Psoas muscle (tissue), 8 donors: ENCODE measurements around the gene FILIP1. TPM values are rescaled to one million over a fixed set of nuclear protein-coding genes. Genes with fewer than 3 reads are reported as not detected.

Source experiments
- ATAC-seq, 4 donors: fragments of 200-7000 bp; cut with Tn5 transposase; one replicate each; pipeline ENCODE4 v1.9.1; 2020; ENCODE audit warnings: moderate library complexity in 3 of 4, mild to moderate bottlenecking in 2 of 4
- DNase-seq, 2 donors: peaks; one replicate each; pipeline ENCODE4 v3.0.0-alpha.2; 2020
- H3K27ac ChIP-seq: fragments of 200-600 bp; one replicate; pipeline ENCODE4 v1.8.0; 2022
- H3K27me3 ChIP-seq, 3 donors: fragments of 200-600 bp in 1 of 3; one replicate each; pipeline versions ENCODE4 v1.6.1 to v1.8.0; 2013 to 2022; ENCODE audit warnings: low read length in 2 of 3, mild to moderate bottlenecking in 2 of 3, moderate library complexity in 1 of 3; ENCODE audit not compliant: insufficient read depth in 3 of 3
- H3K36me3 ChIP-seq, 2 donors: fragments of 200-600 bp in 1 of 2; one replicate each; pipeline versions ENCODE4 v1.6.1 to v1.8.0; 2013 to 2022; ENCODE audit warnings: low read depth in 1 of 2, mild to moderate bottlenecking in 1 of 2, moderate library complexity in 1 of 2; ENCODE audit not compliant: insufficient read depth in 1 of 2
- H3K4me1 ChIP-seq: fragments of 200-600 bp; one replicate; pipeline ENCODE4 v1.8.0; 2022
- H3K4me3 ChIP-seq: fragments of 200-600 bp; one replicate; pipeline ENCODE4 v1.8.0; 2022; ENCODE audit warnings: mild to moderate bottlenecking
- H3K9me3 ChIP-seq: fragments of 200-600 bp; one replicate; pipeline ENCODE4 v1.8.0; 2022
- WGBS, 3 donors: extraction: QIAGEN DNeasy Blood & Tissue Kit; methylation state at CpG; one replicate each; pipeline versions ENCODE4 v1.1.6 to v1.1.7; 2013; 5-methylcytosine and 5-hydroxymethylcytosine counted together
- intact Hi-C, 2 donors: fragments of 100-400 bp; cut with DNase I; formaldehyde crosslinking; loops; one replicate each; pipeline versions ENCODE4 v1.11.0 to v1.14.2; 2022
- polyA plus RNA-seq, 3 donors: library from polyadenylated mRNA; stranded (reverse); fragments of 200-250 nt; gene quantifications; one replicate each; pipeline ENCODE4 v1.2.3, GENCODE V29; 2013
- total RNA-seq, 4 donors: library from RNA; stranded (reverse); fragmentation: NEBNext Ultra II Directional in 2 of 4; extraction: Animal tissue kit (Norgen Biotek cat#: 25700) in 2 of 4; gene quantifications; one replicate each; pipeline versions ENCODE4 v1.2.1 to v1.2.4, GENCODE V29; 2021 to 2023
- TF ChIP-seq, protein P1 (sequence below): fragments of 200-600 bp; IDR thresholded peaks from one replicate; pipeline ENCODE4 v1.8.0; 2022; ENCODE audit warnings: antibody characterized with exemption
- donor health status: healthy with polysubstance abuse.
- donor health status: DM: no; HTN: no; CAD: no; lungs with moderate emphysema.
- donor health status: Bipolar disorder and iron deficiency.
- donor health status: healthy.
- donor health status: DM: yes; HTN: yes; CAD: no.
- donor health status: DM: no; HTN: no; CAD: no.
- donor health status: DM: no; HTN: no; CAD: no.
- donor health status: DM: yes; HTN: yes; CAD: no.

Gene FILIP1
- total and polyA plus RNA-seq, 7 donors, result 2.8 to 129 (median 71.5) TPM

DNA sequence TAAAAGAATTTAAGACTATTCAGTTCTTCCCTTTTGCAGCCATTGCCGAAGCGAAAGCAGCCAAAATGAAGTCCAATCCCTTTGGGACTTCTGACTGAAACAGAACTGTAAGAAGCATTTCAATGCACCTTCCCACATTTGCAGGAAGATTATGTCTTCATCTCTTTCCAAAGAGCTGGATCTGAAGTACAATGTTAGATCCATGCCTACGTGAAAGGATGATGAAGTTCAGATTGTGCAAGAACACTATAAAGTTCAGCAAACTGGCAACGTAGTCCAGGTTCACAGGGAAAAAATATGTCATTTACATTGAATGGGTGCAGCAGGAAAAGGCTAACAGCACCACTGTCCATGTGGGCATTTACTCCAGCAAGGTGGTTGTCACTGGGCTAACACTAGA, 6.0 kb upstream of the FILIP1 start:
- ATAC-seq (no peak), DNase-seq (no peak)
- H3K4me1 ChIP-seq, result peaks cover 36% of the 10 kb centered on the region
- TF ChIP-seq, protein P1, sequence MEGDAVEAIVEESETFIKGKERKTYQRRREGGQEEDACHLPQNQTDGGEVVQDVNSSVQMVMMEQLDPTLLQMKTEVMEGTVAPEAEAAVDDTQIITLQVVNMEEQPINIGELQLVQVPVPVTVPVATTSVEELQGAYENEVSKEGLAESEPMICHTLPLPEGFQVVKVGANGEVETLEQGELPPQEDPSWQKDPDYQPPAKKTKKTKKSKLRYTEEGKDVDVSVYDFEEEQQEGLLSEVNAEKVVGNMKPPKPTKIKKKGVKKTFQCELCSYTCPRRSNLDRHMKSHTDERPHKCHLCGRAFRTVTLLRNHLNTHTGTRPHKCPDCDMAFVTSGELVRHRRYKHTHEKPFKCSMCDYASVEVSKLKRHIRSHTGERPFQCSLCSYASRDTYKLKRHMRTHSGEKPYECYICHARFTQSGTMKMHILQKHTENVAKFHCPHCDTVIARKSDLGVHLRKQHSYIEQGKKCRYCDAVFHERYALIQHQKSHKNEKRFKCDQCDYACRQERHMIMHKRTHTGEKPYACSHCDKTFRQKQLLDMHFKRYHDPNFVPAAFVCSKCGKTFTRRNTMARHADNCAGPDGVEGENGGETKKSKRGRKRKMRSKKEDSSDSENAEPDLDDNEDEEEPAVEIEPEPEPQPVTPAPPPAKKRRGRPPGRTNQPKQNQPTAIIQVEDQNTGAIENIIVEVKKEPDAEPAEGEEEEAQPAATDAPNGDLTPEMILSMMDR, result no peak
- no peak overlapping the region for H3K4me3 ChIP-seq
- intact Hi-C loops, result loop anchor here in 1 of 2 donors (5.0 kb wide), 1 partner anchor 197 kb away; no protein-coding TSS in a partner anchor
- H3K27me3 ChIP-seq, result no peaks in the 10 kb centered on the region
- 54 to 65% (median 55%) methylated on average over 4 of the region's 4 CpGs for WGBS, 3 donors
- no peaks in the 10 kb centered on the region for H3K9me3 ChIP-seq
- no peak overlapping the region for H3K27ac ChIP-seq
- H3K36me3 ChIP-seq, result no peaks in the 10 kb centered on the region

DNA sequence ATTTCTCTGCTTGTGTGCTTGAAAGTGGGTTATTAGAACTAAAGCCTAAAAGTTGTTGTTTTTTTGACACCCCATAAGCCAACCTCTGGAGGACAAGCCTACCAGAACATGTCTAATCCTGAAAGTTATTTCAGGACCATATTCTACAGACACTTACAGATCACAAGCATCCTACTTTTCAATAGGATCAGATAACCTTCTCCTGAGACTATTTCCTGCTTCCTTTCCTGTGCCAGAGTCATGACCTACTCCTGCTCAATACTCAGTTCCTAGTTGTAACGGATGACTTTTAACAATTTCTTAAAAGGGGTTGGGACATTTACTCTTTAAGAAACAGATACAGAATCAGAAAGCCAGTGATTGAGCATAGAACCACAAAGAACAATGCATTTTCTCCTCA, 5.3 kb upstream of the FILIP1 start:
- TF ChIP-seq, protein P1, result no peak
- no peak overlapping the region for H3K27ac ChIP-seq
- intact Hi-C loops, result no loop called here
- DNase-seq (no peak), ATAC-seq (no peak)
- peaks cover 37% of the 10 kb centered on the region for H3K4me1 ChIP-seq
- no peak overlapping the region for H3K4me3 ChIP-seq
- no peaks in the 10 kb centered on the region for H3K9me3 ChIP-seq
- H3K27me3 ChIP-seq, result no peaks in the 10 kb centered on the region
- no peaks in the 10 kb centered on the region for H3K36me3 ChIP-seq
- WGBS, 3 donors, result 23 to 58% (median 41%) methylated on average over 1 of the region's 1 CpG

DNA sequence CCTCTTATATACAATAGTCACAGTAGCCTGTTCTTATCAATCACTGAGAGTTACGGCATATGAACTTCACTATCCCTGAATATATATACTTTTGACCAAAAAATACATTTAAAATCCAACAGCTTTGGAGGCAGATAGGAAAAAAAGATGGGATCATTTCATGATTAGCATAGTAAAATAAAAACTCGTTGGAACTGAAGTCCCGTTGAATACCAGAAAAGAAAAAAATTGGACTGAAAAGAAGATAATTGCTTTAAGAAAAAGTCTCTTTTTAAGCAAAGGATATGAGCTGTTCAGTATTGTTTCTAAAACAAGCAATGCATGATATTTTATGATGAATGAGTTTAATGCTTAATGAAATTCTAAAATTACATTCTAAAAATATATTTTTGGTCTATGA, 4.4 kb upstream of the FILIP1 start:
- no peaks in the 10 kb centered on the region for H3K27me3 ChIP-seq
- no peak for DNase-seq
- peaks cover 37% of the 10 kb centered on the region for H3K4me1 ChIP-seq
- H3K9me3 ChIP-seq, result no peaks in the 10 kb centered on the region
- H3K27ac ChIP-seq, result no peak overlapping the region
- TF ChIP-seq, protein P1, result no peak
- H3K4me3 ChIP-seq, result no peak overlapping the region
- H3K36me3 ChIP-seq, result no peaks in the 10 kb centered on the region
- no peak for ATAC-seq
- WGBS, 3 donors, result 66 to 74% (median 70%) methylated on average over 3 of the region's 3 CpGs
- intact Hi-C loops, result no loop called here

DNA sequence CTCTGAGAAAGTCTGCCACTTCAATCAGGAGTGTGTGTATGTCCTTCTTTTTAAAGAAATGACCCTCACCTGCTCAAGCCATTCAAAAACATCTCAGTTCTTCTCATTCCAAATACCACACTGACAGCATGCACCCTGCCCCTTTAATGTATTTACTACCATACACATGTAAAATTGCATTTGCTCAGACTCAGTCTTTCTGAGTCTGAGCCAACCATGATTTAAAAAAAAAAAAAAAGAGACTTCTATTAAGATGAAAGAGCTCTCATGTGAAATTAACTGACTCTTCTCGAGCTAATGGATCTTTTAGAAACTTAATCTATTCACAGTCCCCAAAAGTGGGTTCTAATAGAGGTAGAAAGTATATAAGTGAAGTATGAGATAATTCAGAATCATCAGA, 1.4 kb upstream of the FILIP1 start:
- peak overlapping the region; percentile 97 for H3K27ac ChIP-seq
- intact Hi-C loops, result no loop called here

More for the DNA sequence above, 1.4 kb upstream of the FILIP1 start:
- no peaks in the 10 kb centered on the region for H3K36me3 ChIP-seq
- ATAC-seq (no peak), DNase-seq (no peak)
- H3K4me3 ChIP-seq, result peak overlapping the region; percentile 80
- no peaks in the 10 kb centered on the region for H3K9me3 ChIP-seq
- peaks cover 41% of the 10 kb centered on the region for H3K4me1 ChIP-seq
- WGBS, 3 donors, result 32 to 53% (median 40%) methylated on average over 1 of the region's 1 CpG
- H3K27me3 ChIP-seq, result no peaks in the 10 kb centered on the region
- TF ChIP-seq, protein P1, result no peak
